H54 (cell line): ENCODE measurements around the gene AMY2B.
"Not testable (repeated sequence)": the region's sequence is repeated elsewhere in the genome, so short reads cannot be mapped to it uniquely, and the experiment has no call there.

Source experiments
- DNase-seq: peaks from one replicate; pipeline ENCODE4 v3.0.0; 2011; ENCODE audit warnings: low spot score, mixed read lengths; ENCODE audit not compliant: insufficient read length
- FAIRE-seq: peaks from 3 replicates; lab custom pipeline; 2011; peaks lifted over from hg19 to GRCh38; lab: Jason Lieb, UNC
- POLR2A ChIP-seq: IDR thresholded peaks from 2 replicates; pipeline ENCODE4 v1.6.1; 2011; ENCODE audit warnings: low read depth, mild to moderate bottlenecking, low read length

AMY2B gene

DNA sequence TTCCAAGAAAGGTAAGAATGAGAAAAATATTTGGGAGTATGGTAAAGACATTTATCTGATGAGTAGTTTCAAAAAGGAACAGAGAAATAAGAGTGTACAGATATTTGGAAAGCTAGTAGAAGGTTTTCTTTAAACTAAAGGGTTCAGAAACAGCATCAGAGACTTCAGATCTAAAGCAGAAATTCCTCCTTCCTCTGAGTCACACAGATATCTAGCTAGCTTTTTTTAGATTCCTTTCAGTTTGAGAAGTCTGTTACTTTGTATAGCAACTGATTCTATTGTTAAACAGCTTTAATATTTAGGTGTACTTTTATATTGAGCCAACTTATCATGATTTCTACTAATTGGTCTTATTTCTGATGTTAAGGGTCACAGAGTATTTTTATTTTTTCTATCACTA lies 4.7 kb downstream of the AMY2B start:
- DNase-seq: no peak
- no peak for FAIRE-seq

DNA sequence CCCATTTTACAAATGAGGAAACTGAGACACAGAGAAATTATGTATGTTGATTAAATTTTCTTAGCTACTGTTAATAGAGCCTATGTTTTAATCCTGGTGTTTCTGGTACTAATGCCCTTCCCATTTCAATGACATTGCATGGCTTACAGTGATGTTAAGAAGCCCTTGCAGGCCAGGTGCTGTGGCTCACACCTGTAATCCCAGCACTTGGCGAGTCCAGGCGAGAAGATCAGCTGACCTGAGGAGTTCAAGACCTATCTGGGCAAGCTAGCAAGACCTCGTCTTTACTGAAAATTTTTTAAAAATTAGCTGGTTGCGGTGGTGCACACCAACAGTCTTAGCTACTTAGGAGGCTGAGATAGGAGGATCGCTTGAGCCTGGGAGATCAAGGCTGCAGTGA lies 5.4 kb downstream of the AMY2B start:
- not testable (repeated sequence) for FAIRE-seq, DNase-seq

More for the DNA sequence above, 4.7 kb downstream of the AMY2B start:
- TF ChIP-seq POLR2A: no peak

DNA sequence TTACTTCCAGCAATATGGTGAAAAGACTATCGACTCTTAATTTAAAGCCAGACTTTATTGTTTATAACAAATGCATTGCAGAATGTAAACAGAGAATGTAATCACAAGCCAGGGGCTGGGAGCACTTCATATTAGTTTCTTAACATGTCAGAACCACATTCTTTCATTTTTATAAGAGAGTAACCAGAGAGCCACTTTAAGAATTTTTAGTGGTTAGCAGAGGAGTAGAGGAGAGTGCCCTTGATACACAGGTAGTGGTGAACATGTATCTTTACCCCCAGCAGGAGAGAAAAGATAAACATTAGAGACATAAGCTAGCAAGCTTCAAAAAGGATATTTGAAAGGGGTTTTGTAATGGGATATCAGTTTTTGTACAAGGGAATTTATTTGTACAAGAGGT lies 11.1 kb downstream of the AMY2B start:
- FAIRE-seq: no peak
- TF ChIP-seq POLR2A: no peak
- DNase-seq: no peak

DNA sequence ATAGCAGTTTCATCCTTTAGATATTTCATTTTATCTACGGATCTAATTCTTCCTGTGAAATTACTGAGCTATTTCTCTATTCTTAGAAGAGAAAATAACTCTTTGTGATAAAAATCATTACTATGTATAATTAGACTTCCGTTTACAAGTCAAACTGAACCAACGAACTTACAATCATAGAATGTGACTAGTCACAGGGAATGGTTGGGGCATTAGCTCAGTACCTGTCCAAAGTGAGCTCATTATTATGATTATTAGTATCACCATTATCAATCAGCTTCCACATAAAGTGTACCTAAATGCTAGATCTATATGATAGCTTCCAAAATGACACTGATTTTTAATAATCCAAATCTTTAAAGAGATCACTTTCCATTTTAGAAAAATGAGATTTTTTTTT lies 12.5 kb downstream of the AMY2B start:
- DNase-seq: no peak
- no peak for FAIRE-seq
- no peak for TF ChIP-seq POLR2A

DNA sequence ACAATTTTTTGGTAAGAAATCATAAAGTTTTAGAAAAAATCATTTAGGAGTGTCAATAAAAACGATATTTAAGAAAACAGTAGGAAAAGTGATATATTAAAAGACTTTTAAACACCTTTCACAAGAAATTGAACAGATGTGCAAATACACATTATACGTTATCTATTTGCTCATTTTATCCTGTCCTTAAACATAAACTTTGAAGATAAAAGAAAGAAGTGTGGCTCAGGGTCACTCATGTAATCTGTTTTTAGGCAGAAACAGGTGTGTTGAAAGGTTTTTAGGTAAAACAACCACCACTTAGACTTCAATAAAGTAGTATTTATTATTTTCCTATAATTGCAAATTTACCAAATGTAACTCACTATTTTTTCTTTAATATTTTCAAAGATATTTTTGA lies 13.1 kb downstream of the AMY2B start:
- no peak for DNase-seq
- FAIRE-seq: no peak
- no peak for TF ChIP-seq POLR2A

DNA sequence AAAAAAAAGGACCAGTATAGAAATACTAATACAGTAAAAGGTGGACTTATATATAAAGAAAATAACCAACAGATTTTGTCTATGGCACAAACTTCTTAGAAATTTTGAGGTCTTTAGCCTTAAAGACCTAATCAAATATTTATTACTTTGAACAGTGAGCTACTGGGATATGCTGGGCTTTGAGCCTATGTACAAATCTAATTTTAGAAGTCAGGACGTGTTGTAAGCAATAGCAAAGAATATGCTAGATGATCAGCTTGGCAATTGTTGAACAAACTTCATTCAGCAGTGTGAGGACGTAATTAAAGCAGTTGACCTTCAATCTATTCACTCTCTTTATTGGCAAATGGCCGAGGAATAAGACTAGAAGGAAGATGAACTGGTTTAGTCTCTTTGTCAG lies 31.4 kb downstream of the AMY2B start:
- FAIRE-seq: peak; percentile 71
- DNase-seq: not testable (repeated sequence)

DNA sequence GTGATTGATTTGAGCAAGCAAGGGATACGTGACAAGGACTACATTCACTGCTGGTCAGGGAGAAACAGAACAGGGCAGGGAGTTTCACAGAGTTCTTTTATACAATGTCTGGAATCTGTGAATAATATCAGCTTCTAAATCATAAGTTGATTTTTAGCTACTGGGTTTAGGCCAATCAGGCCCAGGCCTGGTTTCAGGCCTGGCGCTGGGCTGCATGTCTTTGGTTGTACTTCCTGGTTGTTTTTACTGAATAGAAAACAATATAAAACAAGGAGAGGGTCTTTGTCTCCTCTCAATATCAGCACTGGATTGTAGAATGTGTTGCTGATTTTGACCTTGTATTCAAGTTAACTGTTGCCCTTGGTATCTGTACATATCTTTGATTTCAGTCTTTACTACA lies 45.0 kb downstream of the AMY2B start:
- FAIRE-seq: no peak
- no peak for TF ChIP-seq POLR2A
- DNase-seq: no peak

DNA sequence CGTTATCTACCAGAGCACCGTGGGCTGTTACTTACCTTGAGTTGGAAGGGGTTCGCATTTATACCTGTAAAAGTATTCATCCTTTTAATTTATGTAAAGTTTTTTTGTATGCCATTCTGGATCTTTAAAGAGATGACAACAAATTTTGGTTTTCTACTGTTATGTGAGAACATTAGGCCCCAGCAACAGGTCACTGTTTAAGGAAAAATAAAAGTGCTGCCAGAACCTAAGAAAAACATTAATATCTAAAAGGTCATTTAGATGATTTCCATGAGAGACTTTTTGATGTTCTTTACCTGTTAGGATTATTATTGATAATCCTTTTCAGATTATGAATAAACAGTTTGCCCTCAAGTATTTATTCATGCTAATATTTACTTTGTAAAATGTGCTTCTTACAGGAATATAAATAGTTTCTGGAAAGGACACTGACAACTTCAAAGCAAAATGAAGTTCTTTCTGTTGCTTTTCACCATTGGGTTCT lies 45.6 kb downstream of the AMY2B start, which contains the start of gene AMY2A:
Gene AMY2A, plus strand, starts transcription at position 434 of the 484 bp plus-strand sequence. Its CDS starts 14 bp downstream, at position 448.
- DNase-seq, FAIRE-seq: not testable (repeated sequence)

DNA sequence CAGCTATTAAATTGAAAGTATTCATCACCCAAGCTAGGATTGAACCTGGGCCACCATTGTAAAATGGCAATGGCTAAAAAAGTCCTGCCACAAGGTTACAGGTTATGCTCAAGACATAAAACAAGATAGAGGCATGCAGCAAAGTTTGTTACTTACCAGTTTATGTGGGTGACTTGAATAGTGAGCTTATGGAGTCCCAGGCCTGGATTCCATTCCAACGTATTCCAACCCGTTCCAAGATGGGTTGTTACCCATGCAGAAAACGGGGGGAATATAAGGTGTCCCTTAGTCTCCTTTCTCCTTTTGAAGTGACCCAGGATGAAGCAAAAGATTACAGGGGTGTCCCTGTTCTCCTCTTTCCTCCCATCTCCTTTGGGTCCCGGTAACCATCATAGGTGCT lies 56.0 kb downstream of the AMY2B start:
- peak; percentile 76 for FAIRE-seq
- not testable (repeated sequence) for DNase-seq
